Testis (tissue), 3 donors: ENCODE results near the gene ANKRD31. TPM values are rescaled to one million over a fixed set of nuclear protein-coding genes. Genes with fewer than 3 reads are reported as not detected.

ENCODE experiments used
- DNase-seq: peaks from one replicate; pipeline ENCODE4 v3.0.0-alpha.2; 2019
- H3K27ac ChIP-seq, 2 donors: fragments of 200-600 bp; sonication (generic); one replicate each; pipeline ENCODE4 v1.5.1; 2019
- H3K27me3 ChIP-seq: fragments of 200-600 bp; sonication (generic); one replicate; pipeline ENCODE4 v1.5.1; 2019
- H3K36me3 ChIP-seq: fragments of 200-600 bp; sonication (generic); one replicate; pipeline ENCODE4 v1.5.1; 2017; ENCODE audit warnings: low read depth; ENCODE audit errors: missing control alignments
- H3K4me1 ChIP-seq: fragments of 200-600 bp; sonication (generic); one replicate; pipeline ENCODE4 v1.5.1; 2019
- H3K4me3 ChIP-seq, 2 donors: fragments of 200-600 bp; sonication (generic); one replicate each; pipeline ENCODE4 v1.5.1; 2017 to 2019
- H3K9me3 ChIP-seq: fragments of 200-600 bp; sonication (generic); one replicate; pipeline ENCODE4 v1.5.1; 2017
- CTCF ChIP-seq, 3 experiments: fragments of 450-650 bp in 2 of 3; fragments of 200-600 bp in 1 of 3; sonication (generic) in 1 of 3; IDR thresholded peaks; one replicate each; pipeline ENCODE4 v1.5.1; 2016 to 2019; ENCODE audit warnings: antibody characterized with exemption in 3 of 3, mild to moderate bottlenecking in 2 of 3, moderate library complexity in 1 of 3
- POLR2A ChIP-seq: fragments of 450-650 bp; IDR thresholded peaks from one replicate; pipeline ENCODE4 v1.6.1; 2017; ENCODE audit warnings: antibody characterized with exemption, mild to moderate bottlenecking, moderate library complexity
- WGBS, 2 donors: methylation state at CpG; one replicate each; pipeline ENCODE4 v1.1.5; 2018; 5-methylcytosine and 5-hydroxymethylcytosine counted together
- intact Hi-C: fragments of 100-400 bp; cut with DNase I; formaldehyde crosslinking; loops from one replicate; pipeline ENCODE4 v1.15.1; 2023; ENCODE audit warnings: low total_unique reads
- polyA plus RNA-seq: library from polyadenylated mRNA; stranded (reverse); fragments of 350-450 nt; fragmentation: Illumina TruSeq; extraction: RNeasy Lipid Tissue Mini Kit (QIAGEN cat#74804); gene quantifications from one replicate; pipeline ENCODE4 v1.2.3, GENCODE V29; 2014; ENCODE audit warnings: low read depth, low replicate concordance; ENCODE audit not compliant: insufficient read depth
- total RNA-seq, 2 donors: library from RNA; depleted of rRNA; stranded (reverse); fragments of >200 nt; gene quantifications; one replicate each; pipeline ENCODE4 v1.2.3, GENCODE V29; 2016

Gene ANKRD31
- total and polyA plus RNA-seq, 3 donors from 2014 or later = 3.7 to 16.9 (median 10.3) TPM

GRCh38 chr5:75054134-75054930 lies 182.3 kb downstream of the ANKRD31 start:
- peaks cover 25% of the 10 kb centered on the region for H3K4me1 ChIP-seq
- DNase-seq = peak; percentile 79
- H3K36me3 ChIP-seq = no peaks in the 10 kb centered on the region
- peak overlapping the region; percentile 89 to 97 for H3K27ac ChIP-seq
- 13 to 16% methylated on average over 20 to 28 of the region's 28 CpGs for WGBS, 2 donors
- peak overlapping the region; percentile 68 to 75 for H3K4me3 ChIP-seq
- no peaks in the 10 kb centered on the region for H3K9me3 ChIP-seq
- intact Hi-C loops = no loop called here
- no peaks in the 10 kb centered on the region for H3K27me3 ChIP-seq
- TF ChIP-seq CTCF (IDR thresholded peaks at IDR 0.05) (no peak), POLR2A (no peak)

- peak overlapping the region; percentile 89 to 97 for H3K27ac ChIP-seq
- intact Hi-C loops = no loop called here
These were observed 183.2 kb downstream of the ANKRD31 start for GRCh38 chr5:75053304-75054133.

GRCh38 chr5:75053054-75053303 lies 183.7 kb downstream of the ANKRD31 start:
- peak overlapping the region; percentile 68 to 75 for H3K4me3 ChIP-seq
- WGBS, 2 donors = 0% methylated on average over 28 of the region's 40 CpGs; no CpG with 5 or more reads in 1 of the 2 donors
- H3K4me1 ChIP-seq = peaks cover 25% of the 10 kb centered on the region
- TF ChIP-seq POLR2A = no peak
- no peak for TF ChIP-seq CTCF (IDR thresholded peaks at IDR 0.05)
- H3K27me3 ChIP-seq = no peaks in the 10 kb centered on the region
- H3K9me3 ChIP-seq = no peaks in the 10 kb centered on the region
- intact Hi-C loops = no loop called here
- DNase-seq = no peak
- H3K27ac ChIP-seq = peak overlapping the region; percentile 89 to 97
- no peaks in the 10 kb centered on the region for H3K36me3 ChIP-seq

More at GRCh38 chr5:75053304-75054133, 183.2 kb downstream of the ANKRD31 start:
- WGBS, 2 donors = 0% methylated on average over 6 to 72 of the region's 95 CpGs
- DNase-seq = peak; percentile 70
- Histone ChIP-seq H3K27me3 (no peaks in the 10 kb centered on the region), H3K9me3 (no peaks in the 10 kb centered on the region), H3K4me3 (peak overlapping the region; percentile 68 to 75), H3K36me3 (no peaks in the 10 kb centered on the region), H3K4me1 (peaks cover 25% of the 10 kb centered on the region)
- no peak for TF ChIP-seq POLR2A
- TF ChIP-seq CTCF (IDR thresholded peaks at IDR 0.05) = no peak

- peak within 1 kb of the TSS; percentile 68 to 75 for H3K4me3 ChIP-seq
- intact Hi-C loops = no loop called here
- peak within 1 kb of the TSS; percentile 89 to 97 for H3K27ac ChIP-seq
- DNase-seq = peak; percentile 67
- H3K9me3 ChIP-seq = no peaks in the 10 kb centered on the region
- H3K27me3 ChIP-seq = no peaks in the 10 kb centered on the region
- peaks cover 31% of the 10 kb centered on the region for H3K4me1 ChIP-seq
- WGBS, 2 donors = 1% methylated on average over 12 to 73 of the region's 74 CpGs
- H3K36me3 ChIP-seq = no peaks in the 10 kb centered on the region
- TF ChIP-seq POLR2A = no peak
- TF ChIP-seq CTCF (IDR thresholded peaks at IDR 0.05) = no peak
These were observed 184.3 kb downstream of the ANKRD31 start, which contains the start of gene GCNT4 for GRCh38 chr5:75052192-75053053. Gene GCNT4 (minus strand): TSS chr5:75052558. CDS start chr5:75030037, 22,521 bp downstream.
